Measurements from ENCODE around the gene FOXN1.
"Not testable (repeated sequence)": the region's sequence is repeated elsewhere in the genome, so short reads cannot be mapped to it uniquely, and the experiment has no call there.

FOXN1 gene

DNA sequence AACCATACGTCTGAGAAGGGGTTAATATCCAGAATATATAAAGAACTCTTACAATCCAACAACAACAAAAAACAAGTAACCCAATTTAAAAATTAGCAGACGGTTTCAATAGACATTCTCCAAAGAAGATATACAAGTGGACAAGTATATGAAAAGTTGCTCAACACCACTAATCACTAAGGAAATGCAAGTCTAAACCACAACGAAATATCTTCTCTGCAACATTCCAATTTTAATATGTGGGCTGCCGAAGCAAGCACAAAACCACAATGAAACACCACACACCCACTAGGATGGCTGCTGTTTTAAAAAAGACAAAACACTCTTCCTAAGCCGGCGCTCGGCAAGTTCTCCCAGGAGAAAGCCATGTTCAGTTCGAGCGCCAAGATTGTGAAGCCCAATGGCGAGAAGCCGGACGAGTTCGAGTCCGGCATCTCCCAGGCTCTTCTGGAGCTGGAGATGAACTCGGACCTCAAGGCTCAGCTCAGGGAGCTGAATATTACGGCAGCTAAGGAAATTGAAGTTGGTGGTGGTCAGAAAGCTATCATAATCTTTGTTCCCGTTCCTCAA, 38.6 kb upstream of the FOXN1 start:
- peaks cover 40% of the 10 kb centered on the region for H3K4me1 Mint-ChIP-seq
- no peaks in the 10 kb centered on the region for H3K9me3 Mint-ChIP-seq
- no peak for TF ChIP-seq CTCF (IDR thresholded peaks at IDR 0.05)
- H3K36me3 Mint-ChIP-seq (ENCODE audit: low read depth) = no peaks in the 10 kb centered on the region
- H3K27me3 Mint-ChIP-seq (ENCODE audit: low read depth, poor library complexity) = peaks cover 50% of the 10 kb centered on the region
- no peak overlapping the region for H3K4me3 Mint-ChIP-seq
- no peak for DNase-seq
- no peak overlapping the region for H3K27ac Mint-ChIP-seq

- H3K36me3 Mint-ChIP-seq (ENCODE audit: low read depth); H3K9me3 Mint-ChIP-seq; H3K4me3 Mint-ChIP-seq; H3K27ac Mint-ChIP-seq; DNase-seq: not testable (repeated sequence)
- peaks cover 51% of the 10 kb centered on the region for H3K27me3 Mint-ChIP-seq (ENCODE audit: low read depth, poor library complexity)
- peaks cover 40% of the 10 kb centered on the region for H3K4me1 Mint-ChIP-seq
Observed at GRCh38 chr17:28468033-28468735, 38.0 kb upstream of the FOXN1 start.

- Mint-ChIP-seq H3K9me3 (no peaks in the 10 kb centered on the region), H3K4me3 (no peak overlapping the region), H3K36me3 (ENCODE audit: low read depth) (no peaks in the 10 kb centered on the region), H3K27ac (no peak overlapping the region), H3K27me3 (ENCODE audit: low read depth, poor library complexity) (peaks cover 54% of the 10 kb centered on the region), H3K4me1 (peaks cover 40% of the 10 kb centered on the region)
- DNase-seq = no peak
- no peak for TF ChIP-seq CTCF (IDR thresholded peaks at IDR 0.05)
Observed at GRCh38 chr17:28468781-28469180, 37.4 kb upstream of the FOXN1 start.

GRCh38 chr17:28469376-28469775, 36.8 kb upstream of the FOXN1 start:
- Mint-ChIP-seq H3K9me3 (no peaks in the 10 kb centered on the region), H3K27ac (no peak overlapping the region), H3K27me3 (ENCODE audit: low read depth, poor library complexity) (peaks cover 57% of the 10 kb centered on the region), H3K36me3 (ENCODE audit: low read depth) (no peaks in the 10 kb centered on the region), H3K4me3 (no peak overlapping the region), H3K4me1 (peaks cover 40% of the 10 kb centered on the region)
- TF ChIP-seq CTCF (IDR thresholded peaks at IDR 0.05) = no peak
- no peak for DNase-seq

DNA sequence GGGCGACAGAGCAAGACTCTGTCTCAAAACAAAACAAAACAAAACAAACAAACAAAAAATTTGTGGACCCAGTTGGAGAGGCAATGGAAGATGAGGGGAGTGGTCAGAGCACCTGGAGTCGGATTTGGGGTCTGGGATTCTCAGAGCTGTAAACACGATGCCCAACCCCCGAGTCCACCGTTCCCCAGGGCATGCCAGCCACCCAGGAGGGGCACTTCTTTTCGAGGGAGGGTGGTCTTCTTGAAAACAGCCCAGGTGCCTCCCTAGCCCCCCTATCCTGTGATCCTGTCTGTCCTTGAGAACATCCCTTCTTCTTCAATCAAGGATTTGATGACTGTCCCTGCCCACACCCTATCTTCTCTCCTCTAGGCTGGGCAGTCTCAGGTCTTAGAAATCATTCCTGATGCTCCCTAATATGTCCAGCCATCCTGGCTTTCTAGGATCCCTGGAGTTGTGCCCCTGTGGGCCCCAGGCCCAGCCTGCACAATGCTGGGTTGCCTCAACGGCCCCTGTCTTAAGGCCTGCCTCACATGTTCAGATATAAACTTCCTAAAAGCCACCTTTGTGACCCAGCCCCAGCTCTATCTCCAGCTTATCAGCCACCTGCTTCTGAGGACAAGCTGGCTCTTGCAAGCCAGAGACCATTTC, 35.8 kb upstream of the FOXN1 start:
- TF ChIP-seq CTCF (IDR thresholded peaks at IDR 0.05) = no peak
- peaks cover 57% of the 10 kb centered on the region for H3K27me3 Mint-ChIP-seq (ENCODE audit: low read depth, poor library complexity)
- H3K27ac Mint-ChIP-seq = no peak overlapping the region
- H3K36me3 Mint-ChIP-seq (ENCODE audit: low read depth) = no peaks in the 10 kb centered on the region
- no peak for DNase-seq
- no peak overlapping the region for H3K4me3 Mint-ChIP-seq
- H3K9me3 Mint-ChIP-seq = no peaks in the 10 kb centered on the region
- H3K4me1 Mint-ChIP-seq = peaks cover 41% of the 10 kb centered on the region

DNA sequence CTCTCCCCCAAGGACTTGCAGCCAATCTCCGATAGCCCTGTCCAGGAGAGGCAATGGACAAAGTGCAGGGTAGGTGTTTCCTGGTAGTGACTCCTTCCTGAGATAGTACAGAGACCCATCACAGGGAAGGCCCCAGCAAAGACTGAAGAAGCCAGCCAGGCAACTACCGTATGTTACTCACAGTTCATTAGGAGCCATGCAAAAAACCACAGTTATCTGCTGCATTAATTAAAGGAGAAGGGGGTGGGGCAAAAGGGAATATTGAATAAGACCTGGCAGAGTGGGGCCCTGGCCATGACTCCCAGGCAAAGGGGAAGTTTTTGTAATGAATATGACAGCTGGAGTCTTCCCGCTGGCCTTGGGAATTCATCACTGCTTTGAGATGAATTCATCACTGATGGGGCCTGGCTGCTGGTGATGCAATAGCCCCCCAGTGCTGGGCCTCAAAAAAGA, 35.2 kb upstream of the FOXN1 start:
- Mint-ChIP-seq H3K27me3 (ENCODE audit: low read depth, poor library complexity) (peaks cover 56% of the 10 kb centered on the region), H3K4me1 (peaks cover 41% of the 10 kb centered on the region), H3K36me3 (ENCODE audit: low read depth) (no peaks in the 10 kb centered on the region), H3K4me3 (no peak overlapping the region), H3K27ac (no peak overlapping the region), H3K9me3 (no peaks in the 10 kb centered on the region)
- no peak for DNase-seq
- no peak for TF ChIP-seq CTCF (IDR thresholded peaks at IDR 0.05)
